ENCODE results near the gene ESRRB. TPM values are rescaled to one million over a fixed set of nuclear protein-coding genes. Genes with fewer than 3 reads are reported as not detected.
A peak's percentile ranks its signal among the peaks of the same experiment; 100 is the strongest.
"Not testable (repeated sequence)": the region's sequence is repeated elsewhere in the genome, so short reads cannot be mapped to it uniquely, and the experiment has no call there.

Gene ESRRB
- total RNA-seq, 1 donor from 2014 or later, result not detected

DNA sequence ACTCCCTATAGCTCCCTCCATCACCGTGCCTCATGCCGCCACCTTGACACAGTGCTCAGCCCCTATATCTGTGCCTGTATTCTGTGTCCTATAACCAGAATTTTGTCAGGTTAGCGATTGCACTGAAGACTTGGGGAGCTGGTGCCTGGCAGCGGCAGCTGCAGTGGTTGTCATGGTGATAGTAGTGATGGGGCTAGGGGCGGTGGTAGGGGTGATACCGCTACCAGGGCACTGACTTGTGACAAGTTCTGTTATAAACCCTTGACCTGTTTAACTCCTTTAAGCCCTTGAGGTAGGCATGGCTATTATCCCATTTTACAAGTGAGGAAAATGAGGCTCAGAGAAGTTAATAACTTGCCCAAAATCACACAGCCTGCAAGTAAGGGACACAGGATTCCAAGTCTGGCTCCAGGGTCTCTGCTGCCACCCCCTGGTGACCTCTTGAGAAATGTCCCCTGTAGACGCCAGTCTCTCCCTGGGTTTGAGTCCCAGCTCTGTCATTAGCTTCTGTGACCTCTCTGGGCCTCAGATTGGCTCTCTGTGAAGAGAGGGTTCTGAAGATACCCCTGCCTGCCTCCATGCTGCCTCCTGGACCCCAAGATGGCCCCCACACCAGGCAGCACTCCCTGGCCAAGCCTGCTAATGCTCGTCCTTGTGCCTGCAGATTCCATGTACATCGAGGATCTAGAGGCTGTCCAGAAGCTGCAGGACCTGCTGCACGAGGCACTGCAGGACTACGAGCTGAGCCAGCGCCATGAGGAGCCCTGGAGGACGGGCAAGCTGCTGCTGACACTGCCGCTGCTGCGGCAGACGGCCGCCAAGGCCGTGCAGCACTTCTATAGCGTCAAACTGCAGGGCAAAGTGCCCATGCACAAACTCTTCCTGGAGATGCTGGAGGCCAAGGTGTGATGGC, 121.9 kb downstream of the ESRRB start:
- no peak for DNase-seq (ENCODE audit: low read depth in 2 of 2)

DNA sequence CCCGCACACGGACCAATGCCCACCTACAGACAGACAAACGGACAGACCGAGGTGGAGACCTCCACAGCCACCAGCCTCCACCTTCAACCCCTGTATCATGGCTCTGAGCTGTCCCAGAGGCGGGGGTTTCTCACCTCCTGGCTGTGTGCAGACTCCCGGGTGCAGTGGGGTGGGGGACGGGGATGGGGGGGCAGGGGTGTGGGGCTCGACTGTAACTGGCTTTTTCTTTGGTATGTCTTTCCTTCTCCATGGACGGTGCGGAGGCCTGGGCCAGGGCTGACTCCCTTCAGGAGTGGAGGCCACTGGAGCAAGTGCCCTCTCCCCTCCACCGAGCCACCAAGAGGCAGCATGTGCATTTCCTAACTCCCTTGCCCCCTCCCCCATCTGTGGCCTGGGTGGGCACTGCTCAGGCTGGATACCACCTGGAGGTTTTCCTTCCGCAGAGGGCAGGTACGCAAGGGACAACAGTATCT, 122.6 kb downstream of the ESRRB start:
- no peak for DNase-seq (ENCODE audit: low read depth in 2 of 2)

DNA sequence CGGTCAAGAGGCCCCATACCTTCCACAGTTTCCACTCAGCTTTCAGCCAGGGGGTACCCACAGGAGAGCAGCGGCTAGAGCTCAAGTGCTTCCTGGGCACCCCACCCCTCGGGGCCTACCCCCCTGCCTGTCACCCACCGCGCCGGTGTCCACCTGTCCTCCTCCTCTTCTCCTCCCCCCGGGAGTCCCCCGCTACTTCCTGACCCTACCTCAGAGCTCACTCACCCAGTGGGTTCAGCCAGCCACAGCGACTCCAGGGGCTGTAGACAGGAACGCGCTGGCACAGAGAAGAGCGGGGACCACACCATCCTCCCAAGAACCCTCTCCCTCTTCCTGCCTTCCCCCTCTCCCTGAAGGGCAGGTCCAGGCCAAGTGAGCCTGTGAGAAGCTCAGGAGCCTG, 123.0 kb downstream of the ESRRB start:
- DNase-seq (ENCODE audit: low read depth in 2 of 2), result no peak

DNA sequence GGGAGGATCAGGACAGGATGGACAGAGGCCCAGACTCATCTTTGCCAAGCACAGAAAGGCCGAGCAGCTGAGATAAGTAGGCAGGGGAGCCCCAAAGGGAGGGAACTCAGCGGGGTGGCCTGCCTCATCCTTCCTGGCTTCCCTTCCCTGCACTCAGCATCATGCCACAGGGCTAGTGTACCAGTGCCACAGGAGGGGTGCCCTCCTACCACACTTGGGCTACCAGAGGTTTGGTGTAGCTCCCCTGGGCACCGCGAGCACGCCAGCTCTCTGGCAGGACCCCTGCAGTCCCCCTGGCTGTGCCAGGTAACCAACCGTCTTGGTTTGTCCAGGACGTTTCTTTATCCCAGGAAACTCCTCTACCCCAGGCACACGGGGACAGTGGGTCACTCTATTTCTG, 123.5 kb downstream of the ESRRB start:
- no peak for DNase-seq (ENCODE audit: low read depth in 2 of 2)

DNA sequence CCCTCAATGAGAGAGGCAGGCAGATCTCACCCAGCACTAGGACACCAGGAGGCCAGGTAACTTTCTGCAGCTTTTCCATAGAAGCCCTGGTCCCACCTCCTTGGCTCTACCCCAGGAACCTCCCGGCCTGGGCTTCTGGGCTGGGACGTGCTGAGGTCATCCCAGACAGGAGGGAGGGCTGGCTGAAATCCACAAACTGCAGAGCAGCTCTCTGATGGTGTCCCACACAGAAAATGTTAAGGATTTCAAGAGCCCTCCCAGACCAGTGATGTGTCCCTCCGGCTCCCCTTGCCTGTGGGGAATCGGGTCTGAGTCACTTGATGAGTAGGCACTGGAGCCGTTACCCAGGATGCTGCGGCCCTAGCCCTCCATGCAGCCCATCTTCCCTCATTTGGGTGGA, 124.1 kb downstream of the ESRRB start:
- no peak for DNase-seq (ENCODE audit: low read depth in 2 of 2)

DNA sequence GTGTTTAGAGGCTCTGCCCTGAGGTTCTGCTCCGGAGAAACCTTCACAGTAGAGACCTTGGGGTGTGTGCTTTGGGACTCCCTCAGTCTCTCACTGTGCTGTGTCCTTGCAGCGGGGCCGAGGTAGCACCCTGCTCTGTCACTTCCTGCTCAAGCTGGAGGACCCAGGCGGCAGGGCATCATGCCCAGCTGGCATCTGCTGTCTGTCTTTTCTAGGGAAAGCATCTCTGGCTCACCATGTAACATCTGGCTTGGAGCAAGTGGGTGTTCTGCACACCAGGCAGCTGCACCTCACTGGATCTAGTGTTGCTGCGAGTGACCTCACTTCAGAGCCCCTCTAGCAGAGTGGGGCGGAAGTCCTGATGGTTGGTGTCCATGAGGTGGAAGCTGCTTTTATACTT, 124.5 kb downstream of the ESRRB start:
- no peak for DNase-seq (ENCODE audit: low read depth in 2 of 2)

DNA sequence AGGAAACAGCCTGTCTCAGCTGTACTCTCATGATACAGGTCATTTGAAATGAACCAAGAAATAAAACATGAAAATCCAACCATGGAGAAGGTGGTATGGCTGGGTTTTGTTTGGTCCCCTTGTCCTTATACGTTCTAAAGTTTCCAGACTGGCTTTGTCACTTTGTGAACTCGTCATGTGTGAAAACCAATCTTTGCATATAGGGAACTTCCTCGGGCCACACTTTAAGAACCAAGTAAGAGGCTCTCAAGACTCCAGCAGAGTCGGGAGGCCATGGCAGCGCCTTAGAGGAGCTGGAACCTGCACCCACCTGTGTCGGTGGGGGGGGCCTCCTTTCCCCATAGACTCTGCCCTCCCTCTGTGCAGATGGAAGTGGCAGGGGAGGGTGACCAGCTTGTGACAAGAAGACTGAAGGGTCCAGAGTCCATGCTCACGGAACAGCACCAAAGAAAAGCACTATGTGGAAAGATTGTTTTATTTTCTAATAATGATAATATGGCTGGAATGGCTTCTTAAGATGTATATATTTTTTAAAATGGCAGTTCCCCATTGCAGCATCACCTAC, 125.3 kb downstream of the ESRRB start:
- no peak for DNase-seq (ENCODE audit: low read depth in 2 of 2)

DNA sequence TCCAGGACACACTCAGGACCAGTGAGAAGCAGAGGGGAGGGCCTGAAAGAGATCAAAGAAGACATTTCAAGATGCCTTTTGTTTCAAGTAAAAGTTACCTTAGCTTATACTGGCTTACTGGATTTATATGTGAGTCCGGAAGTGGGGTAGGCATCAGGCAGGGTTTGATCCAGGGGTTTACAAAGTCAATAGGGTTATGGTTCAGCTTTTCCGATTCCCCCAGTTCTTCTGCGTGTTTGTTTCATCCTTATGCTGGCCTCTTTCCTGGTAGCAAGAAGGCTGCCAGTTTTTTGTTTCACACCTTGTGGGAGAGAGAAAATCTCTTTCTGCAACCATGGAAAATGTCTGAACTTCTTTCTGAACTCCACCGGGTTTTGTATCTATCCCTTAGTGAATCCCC, 126.3 kb downstream of the ESRRB start:
- no peak for DNase-seq (ENCODE audit: low read depth in 2 of 2)

DNA sequence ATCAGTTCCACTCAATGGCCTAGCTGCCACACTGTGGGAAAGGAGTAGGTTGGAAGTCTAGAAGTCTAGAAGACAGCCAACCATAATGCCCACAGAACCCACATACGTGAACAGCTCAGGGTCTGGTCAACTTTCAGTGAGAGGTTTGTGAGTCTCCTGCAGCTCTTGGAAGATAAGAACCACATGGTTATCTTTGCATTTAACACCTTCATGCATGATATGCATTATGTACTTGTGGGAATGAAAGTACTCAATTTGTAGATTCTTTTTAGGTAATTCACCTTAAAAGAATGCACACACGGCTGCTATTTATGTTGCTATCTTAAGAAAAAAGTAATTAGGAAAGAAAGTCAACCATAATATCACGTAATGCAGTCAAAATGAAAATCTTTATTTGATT, 126.7 kb downstream of the ESRRB start:
- DNase-seq (ENCODE audit: low read depth in 2 of 2), result no peak

DNA sequence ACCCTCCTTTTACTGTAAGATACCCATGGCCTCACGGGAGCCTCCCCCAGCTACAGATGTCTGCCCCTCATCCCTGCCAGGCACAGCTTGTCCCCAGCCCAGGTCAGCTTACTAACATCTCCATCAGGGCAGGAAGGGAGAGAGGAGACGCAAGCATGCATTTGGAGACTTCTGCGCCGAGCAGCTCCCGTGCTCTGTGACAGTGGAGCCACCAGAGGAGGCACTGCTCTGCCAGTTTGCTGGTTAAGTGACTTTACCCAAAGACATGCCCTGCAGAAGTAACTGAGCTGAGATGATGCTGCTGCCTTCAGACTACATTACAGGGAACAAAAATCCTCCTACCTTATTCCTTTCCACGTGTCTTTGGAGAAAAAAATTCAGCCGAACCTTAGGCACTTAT, 133.4 kb downstream of the ESRRB start:
- DNase-seq (ENCODE audit: low read depth in 2 of 2), result no peak

DNA sequence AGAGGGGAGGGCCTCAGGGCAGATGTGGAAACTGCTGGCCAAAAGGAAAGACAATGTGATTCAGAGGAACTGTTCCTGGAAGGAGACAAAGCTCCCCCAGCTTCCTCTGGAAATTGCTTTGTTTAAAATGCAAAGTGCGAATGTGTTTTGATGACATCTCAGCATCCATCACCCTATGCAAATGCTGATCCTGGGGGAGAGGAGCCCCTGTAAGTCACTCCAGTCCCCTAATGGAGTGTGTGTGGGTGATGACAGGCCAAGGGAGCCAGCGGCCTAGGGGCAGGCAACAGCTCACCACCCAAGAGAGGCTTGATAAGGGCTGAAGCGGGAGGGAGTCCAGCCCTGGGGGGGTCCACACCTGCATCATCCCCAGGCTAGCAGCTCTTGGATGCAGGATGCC, 134.2 kb downstream of the ESRRB start:
- no peak for DNase-seq (ENCODE audit: low read depth in 2 of 2)

DNA sequence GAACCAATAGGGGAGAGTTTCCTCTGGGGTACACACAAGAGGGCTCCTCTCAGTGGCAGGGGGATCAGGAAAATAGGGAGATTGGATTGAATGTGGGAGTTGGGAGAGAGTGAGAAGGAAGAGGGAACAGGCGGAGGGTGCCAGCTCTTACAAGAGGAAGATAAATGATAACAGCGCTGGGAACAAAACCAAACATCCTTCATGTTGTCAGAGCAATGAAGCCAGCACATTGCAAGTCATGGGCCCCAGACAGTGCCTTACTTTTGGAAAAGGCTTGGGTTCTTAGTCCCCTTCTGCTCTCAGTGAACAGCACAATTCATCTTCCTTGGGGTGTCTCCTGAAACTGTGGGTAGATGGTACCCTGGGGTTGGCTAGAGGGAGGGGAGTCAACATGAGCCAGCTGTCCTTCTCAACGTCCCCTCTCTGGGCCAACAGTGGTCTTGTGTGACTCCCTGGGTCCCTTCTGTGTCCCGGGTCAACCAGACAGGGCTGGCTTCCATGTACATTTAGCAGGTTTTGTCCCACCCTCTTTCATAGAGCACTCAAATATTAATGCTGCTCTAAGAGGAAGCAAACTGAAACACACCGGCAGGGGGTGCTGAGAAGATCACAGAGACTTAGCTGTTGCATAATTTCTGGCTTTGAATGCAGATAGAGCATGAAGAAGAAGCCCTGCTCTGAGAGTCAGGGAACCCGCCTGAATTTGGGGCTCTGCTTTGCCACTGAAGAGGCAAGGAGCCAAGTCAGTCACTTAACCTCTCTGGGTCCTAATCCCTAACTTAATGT, 138.5 kb downstream of the ESRRB start:
- DNase-seq (ENCODE audit: low read depth in 2 of 2), result peak; percentile 21 to 27

DNA sequence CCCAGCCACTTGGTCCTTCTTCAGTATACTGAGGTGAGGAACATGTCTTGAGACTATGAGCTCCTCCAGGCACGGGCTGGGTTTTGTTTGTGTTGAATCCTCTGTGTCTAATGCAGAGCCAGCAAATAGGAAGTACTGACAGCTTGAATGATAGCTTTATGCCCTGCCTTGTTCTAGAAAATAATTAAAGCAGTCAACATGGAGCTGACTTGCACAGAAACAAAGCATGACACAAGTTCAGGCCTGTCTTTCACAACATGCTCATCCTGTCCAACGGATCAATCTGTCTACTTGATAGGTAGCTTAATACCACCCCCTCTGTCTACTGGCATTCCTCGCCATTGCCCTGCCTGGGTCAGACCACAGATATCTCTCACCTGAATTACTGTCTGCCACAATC, 140.9 kb downstream of the ESRRB start:
- no peak for DNase-seq (ENCODE audit: low read depth in 2 of 2)

DNA sequence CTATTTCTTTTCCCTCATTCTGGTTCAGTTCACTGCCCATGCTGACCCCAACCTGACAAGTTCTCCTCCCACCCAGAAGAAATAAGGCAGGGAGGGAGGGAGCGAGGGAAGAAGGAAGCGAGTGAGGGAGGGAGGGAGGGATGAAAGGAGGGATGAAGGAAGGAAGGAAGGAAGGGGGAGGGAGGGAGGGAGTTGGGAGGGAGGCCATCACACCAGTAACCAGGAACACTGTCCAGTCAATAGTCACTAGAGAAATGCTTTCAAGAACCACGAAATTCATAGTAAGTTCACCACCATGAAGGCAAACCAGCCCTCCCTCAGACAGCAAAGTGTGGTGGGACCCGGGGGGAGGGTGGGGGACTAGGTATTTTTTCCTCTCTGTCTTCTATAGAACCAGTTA, 142.4 kb downstream of the ESRRB start:
- no peak for DNase-seq (ENCODE audit: low read depth in 2 of 2)

DNA sequence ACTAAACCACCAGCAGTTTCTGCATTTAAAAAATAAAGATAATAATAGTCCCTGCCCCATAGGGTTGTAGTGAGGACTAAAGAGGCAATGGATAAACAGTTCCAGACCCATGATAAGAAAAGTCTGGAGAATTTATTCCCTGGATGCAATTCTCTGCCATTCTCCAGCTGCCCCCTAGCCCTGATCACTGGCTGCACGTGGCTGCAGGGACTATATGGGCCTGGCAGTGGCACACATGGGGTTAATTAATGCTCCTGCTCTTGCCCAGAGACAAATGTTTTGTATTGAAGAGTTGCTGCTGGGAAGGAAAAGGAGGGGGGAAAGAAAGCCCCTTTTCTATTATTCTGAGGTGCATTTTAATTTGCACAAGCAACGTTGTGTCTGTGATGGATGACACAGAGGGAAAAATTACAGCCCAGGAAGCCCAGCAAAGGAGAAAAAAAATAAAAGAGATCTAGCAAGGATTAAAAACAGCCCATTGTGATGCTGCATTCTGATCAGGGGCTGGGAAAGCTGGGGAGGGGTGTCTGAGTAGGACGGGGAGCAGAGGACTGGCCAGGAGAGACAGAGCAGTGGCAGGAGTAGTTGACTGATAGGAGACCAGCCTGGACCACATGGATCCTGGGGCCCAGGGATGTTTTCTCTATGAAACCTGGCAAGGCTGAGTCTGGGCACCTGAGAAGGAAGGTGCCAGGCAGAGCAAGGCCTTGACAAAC, 149.3 kb downstream of the ESRRB start:
- no peak for DNase-seq (ENCODE audit: low read depth in 2 of 2)

DNA sequence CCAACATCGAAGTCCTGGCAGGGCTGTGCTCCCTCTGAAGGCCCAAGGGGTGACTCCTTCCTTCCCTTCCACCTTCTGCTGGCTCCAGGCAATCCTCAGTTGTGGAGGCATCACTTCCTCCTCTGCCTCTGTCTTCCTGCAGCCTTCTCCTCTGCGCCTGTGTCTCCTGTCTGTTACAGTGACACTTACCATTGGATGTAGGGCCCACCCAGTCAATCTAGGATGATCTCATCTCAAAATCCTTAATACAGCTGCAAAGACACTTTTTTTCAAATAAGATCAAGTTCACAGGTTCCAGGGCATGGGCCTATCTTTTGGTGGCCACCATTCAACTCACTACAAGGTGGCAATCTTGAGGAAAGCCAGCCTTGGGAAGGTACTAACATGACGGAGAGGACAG, 155.1 kb downstream of the ESRRB start:
- no peak for DNase-seq (ENCODE audit: low read depth in 2 of 2)

DNA sequence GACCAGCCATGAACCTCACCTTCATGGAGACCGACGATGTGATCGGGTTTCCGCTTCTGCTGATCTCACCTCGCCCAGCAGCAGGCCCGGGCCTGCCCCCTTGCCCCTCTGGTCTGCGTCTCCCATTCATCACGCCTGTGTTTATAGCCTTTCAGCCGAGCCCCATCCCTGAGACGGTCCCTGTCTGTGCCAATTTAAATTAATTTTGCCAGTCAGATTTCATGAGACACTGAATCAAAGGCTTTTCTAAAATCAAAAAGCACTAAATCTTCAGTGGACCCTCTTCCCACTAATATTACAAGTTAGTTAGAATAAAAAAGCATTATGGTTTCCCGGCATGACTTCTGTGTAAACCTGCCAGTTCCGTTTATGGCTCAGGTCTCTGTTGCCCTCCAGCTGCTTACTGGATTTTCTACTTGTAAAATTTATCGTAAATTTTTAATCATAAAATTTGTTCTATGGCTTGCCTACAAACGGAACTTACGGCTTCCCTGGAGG, 155.9 kb downstream of the ESRRB start:
- no peak for DNase-seq (ENCODE audit: low read depth in 2 of 2)

DNA sequence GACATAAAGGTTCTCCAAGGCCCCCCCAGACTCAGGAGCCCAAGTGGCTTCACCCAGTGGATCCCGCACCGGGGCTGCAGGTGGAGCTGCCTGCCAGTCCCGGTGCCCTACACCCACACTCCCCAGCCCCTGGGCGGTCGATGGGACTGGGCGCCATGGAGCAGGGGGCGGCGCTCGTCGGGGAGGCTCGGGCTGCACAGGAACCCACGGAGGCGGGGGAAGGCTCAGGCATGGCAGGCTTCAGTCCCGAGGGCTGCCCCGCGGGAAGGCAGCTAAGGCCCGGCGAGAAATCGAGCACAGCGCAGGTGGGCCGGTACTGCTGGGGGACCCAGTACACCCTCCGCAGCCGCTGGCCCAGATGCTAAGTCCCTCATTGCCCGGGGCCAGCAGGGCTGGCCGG, 160.7 kb downstream of the ESRRB start:
- DNase-seq (ENCODE audit: low read depth in 2 of 2), result not testable (repeated sequence)

DNA sequence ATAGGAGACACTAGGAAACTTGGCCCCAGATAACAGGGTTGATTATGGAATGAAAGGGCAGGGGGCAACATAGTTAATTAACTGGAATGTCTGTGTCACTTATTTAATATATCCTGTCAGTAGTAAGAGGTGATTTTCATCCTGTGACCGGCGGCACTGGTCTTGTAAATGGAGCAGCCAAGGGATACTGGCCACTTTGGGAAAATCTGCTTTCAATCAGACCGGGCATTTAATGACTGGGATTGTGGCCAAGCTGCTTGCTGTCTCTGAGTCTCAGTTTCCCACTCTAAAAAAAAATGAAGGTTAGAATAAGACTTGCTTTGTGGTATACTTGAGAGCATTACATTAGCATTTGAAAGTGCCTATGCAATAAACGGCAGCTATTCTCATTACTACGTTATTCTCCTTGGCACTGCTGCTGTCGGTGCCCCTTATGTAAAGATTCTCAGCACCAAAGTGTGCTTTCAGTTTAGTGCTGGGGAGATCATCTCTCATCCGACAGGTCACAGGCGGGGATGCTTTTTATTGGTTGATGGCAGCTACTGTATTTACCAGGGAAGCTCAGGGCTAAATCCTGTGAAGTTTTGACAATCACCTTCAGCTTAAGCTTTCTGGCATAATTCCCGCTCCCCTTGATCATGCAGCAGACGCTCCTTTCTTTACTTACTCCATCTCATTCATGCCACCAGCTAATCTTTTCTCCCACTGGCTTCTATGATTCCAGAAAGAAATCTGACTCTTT, 162.1 kb downstream of the ESRRB start:
- no peak for DNase-seq (ENCODE audit: low read depth in 2 of 2)

DNA sequence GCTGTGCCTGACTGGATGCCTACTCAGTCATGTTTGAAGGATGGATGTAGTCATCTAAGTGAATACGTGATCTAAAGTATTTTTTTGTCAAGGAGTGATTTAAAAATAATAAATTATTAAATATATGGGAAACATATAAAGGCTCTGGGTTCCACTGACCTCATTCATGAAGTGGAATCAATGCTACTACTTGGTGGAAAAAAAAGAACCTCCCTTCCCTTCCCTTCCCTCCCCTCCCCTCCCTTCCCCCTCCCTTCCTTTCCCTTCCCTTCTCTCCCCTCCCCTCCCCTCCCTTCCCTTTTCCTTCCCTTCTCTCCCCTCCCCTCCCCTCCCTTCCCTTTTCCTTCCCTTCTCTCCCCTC, 162.7 kb downstream of the ESRRB start:
- DNase-seq (ENCODE audit: low read depth in 2 of 2), result no peak

DNA sequence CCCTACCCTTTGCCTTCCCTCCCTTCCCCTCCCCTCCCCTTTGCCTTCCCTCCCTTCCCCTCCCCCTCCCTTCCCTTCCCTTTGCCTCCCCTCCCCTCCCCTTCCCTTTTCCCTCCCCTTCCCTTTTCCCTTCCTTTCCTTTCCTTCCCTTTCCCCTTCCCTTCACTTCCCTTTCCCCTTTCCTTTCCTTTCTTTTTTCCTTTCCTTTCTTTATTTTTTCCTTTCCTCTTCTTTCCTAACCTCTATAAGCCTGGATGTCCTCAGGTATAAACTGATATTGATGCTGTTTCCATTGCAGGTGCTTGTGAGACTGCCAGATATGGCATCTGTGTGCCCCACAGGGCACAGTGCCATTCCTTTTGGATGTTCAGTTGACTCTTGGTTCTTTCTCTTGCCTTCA, 163.2 kb downstream of the ESRRB start:
- DNase-seq (ENCODE audit: low read depth in 2 of 2), result no peak

All from dermis microvascular lymphatic vessel endothelial cell (primary cell).